K562 (cell line): Measurements from ENCODE around the gene ANGEL2. TPM values are rescaled to one million over a fixed set of nuclear protein-coding genes. Genes with fewer than 3 reads are reported as not detected.
A peak's percentile ranks its signal among the peaks of the same experiment; 100 is the strongest.

Source experiments
- ATF4 ChIP-seq: fragments of 450-650 bp; formaldehyde crosslinking; IDR thresholded peaks from 2 replicates; pipeline ENCODE4 v1.4.0; 2022; ENCODE audit warnings: mild to moderate bottlenecking, moderate library complexity
- DPF2 ChIP-seq: fragments of 450-650 bp; IDR thresholded peaks from 2 replicates; pipeline ENCODE4 v1.6.1; 2016
- HNRNPH1 ChIP-seq: fragments of 200-400 bp; formaldehyde crosslinking; optimal IDR thresholded peaks from 2 replicates; pipeline ENCODE3; 2017; ENCODE audit warnings: low read depth, mild to moderate bottlenecking, low read length, moderate library complexity
- MAFG ChIP-seq: fragments of 450-650 bp; conservative IDR thresholded peaks from 2 replicates; pipeline ENCODE4 v1.6.1; 2016; ENCODE audit warnings: missing genetic modification characterization, missing compliant biosample characterization
- RAD21 ChIP-seq, 2 experiments: fragments of 250-450 bp in 1 of 2; fragments of 450-650 bp in 1 of 2; sonication (Bioruptor Pico) in 1 of 2; formaldehyde crosslinking in 1 of 2; IDR thresholded peaks in 1 of 2; conservative IDR thresholded peaks in 1 of 2; 2 replicates each; pipeline versions ENCODE4 v1.4.0 to v1.8.0; 2020 to 2022; ENCODE audit warnings: mild to moderate bottlenecking in 2 of 2, moderate library complexity in 1 of 2
- SMARCA5 ChIP-seq: fragments of 450-650 bp; IDR thresholded peaks from 2 replicates; pipeline ENCODE4 v1.6.1; 2016
- SREBF1 ChIP-seq: fragments of 150-350 bp; IDR thresholded peaks from 2 replicates; pipeline ENCODE4 v1.6.1; 2014; ENCODE audit warnings: antibody characterized with exemption, low read depth, low read length, borderline replicate concordance
- SRF ChIP-seq, 2 experiments: fragments of 250-450, 450-650 bp in 1 of 2; sonication (Bioruptor Pico) in 1 of 2; sonication (generic) in 1 of 2; formaldehyde crosslinking; IDR thresholded peaks; 2 replicates each; pipeline versions ENCODE4 v1.5.0 to v1.5.1; 2020 to 2022; ENCODE audit warnings: mild to moderate bottlenecking in 1 of 2, missing genetic modification reagents in 1 of 2
- TBL1XR1 ChIP-seq, 2 experiments: IDR thresholded peaks; 2 replicates each; pipeline ENCODE4 v1.6.1; 2012; ENCODE audit warnings: improper control_type of control experiment in 2 of 2, low read length in 2 of 2, mild to moderate bottlenecking in 1 of 2
- TCF15 ChIP-seq: fragments of 250-450 bp; sonication (Bioruptor Pico); IDR thresholded peaks from 2 replicates; pipeline ENCODE4 v1.8.0; 2022; ENCODE audit warnings: moderate library complexity, mild to moderate bottlenecking, inconsistent platforms
- UBTF ChIP-seq, 2 experiments: IDR thresholded peaks; 2 replicates each; pipeline ENCODE4 v1.6.1; 2012; ENCODE audit warnings: improper control_type of control experiment in 2 of 2, low read depth in 2 of 2, low read length in 2 of 2, borderline replicate concordance in 1 of 2
- ZNF407 ChIP-seq: fragments of 450-650 bp; IDR thresholded peaks from 2 replicates; pipeline ENCODE4 v1.6.1; 2016; ENCODE audit warnings: low read depth
- ZNF431 ChIP-seq: sonication (generic); formaldehyde crosslinking; IDR thresholded peaks from 2 replicates; pipeline ENCODE4 v1.8.0; 2022; ENCODE audit warnings: mild to moderate bottlenecking, missing genetic modification reagents
- ZNF696 ChIP-seq: fragments of 250-450 bp; sonication (Bioruptor Pico); conservative IDR thresholded peaks from 2 replicates; pipeline ENCODE4 v1.4.0; 2020; ENCODE audit warnings: mild to moderate bottlenecking, moderate library complexity
- polyA plus RNA-seq, 8 experiments: library from polyadenylated mRNA; depleted of rRNA in 4 of 8; stranded (reverse) in 5 of 8; unstranded in 3 of 8; fragments of >200 nt; fragmentation: Nextera tagmentation in 2 of 8; fragmentation: Illumina TruSeq in 1 of 8; extraction: Ambion mirVana in 2 of 8; extraction: Trizol in 1 of 8; gene quantifications; 2 replicates each; pipeline versions ENCODE4 v1.2.1 to v1.2.3, GENCODE V29; 2011 to 2014; ENCODE audit warnings: inconsistent platforms in 1 of 8, missing spikeins in 1 of 8
- total RNA-seq, 7 experiments: library from RNA; depleted of rRNA in 6 of 7; stranded (reverse); fragments of >200 nt in 6 of 7; fragmentation: Illumina TruSeq in 2 of 7; extraction: Trizol in 2 of 7; gene quantifications; 2 replicates each; pipeline versions ENCODE4 v1.2.1 to v1.2.3, GENCODE V29; 2011 to 2021; ENCODE audit warnings: low replicate concordance in 1 of 7

The ANGEL2 gene
- total and polyA plus RNA-seq, 9 of the 15 experiments (the other 6 are each of a cell fraction or from before 2014, with no cell fraction given), result 6.8 to 34.6 (median 26.2) TPM

GRCh38 chr1:213051127-213051880 lies 35.6 kb upstream of the ANGEL2 start, which contains the start of gene RPS6KC1 (continued):
- TF ChIP-seq RAD21 (CRISPR knock-in tag; conservative IDR thresholded peaks at IDR 0.05 in 1 of 2, IDR thresholded peaks at IDR 0.05 in 1 of 2) (0 out of 4 replicates have a peak, but pooled peaks of 1 of the 2 experiments have one; percentile 19), SREBF1 (no peak), HNRNPH1 (no peak), ATF4 (CRISPR knock-in tag) (0 out of 2 replicates have a peak, but pooled peaks have one; percentile 52), ZNF407 (no peak), TBL1XR1 (IDR thresholded peaks at IDR 0.05; ENCODE audit: low read length in 2 of 2) (peak in 1 of 2 experiments; percentile 80; a peak in 2 of 4 replicates), ZNF431 (no peak), TCF15 (no peak), SMARCA5 (peak; percentile 15; the same call in 1 of the 2 replicates), ZNF696 (CRISPR knock-in tag) (no peak), UBTF (IDR thresholded peaks at IDR 0.05; ENCODE audit: borderline replicate concordance in 1 of 2, low read depth in 2 of 2, low read length in 2 of 2) (peak; percentile 50 to 93; a peak in 2 of 4 replicates), MAFG (tag) (peak; percentile 92), SRF (CRISPR knock-in tag; IDR thresholded peaks at IDR 0.05) (peak; percentile 6 to 35; a peak in 1 of 4 replicates), DPF2 (peak; percentile 91)
